ENCODE results near the gene SLC24A4. TPM values are rescaled to one million over a fixed set of nuclear protein-coding genes. Genes with fewer than 3 reads are reported as not detected.

The SLC24A4 gene
- total RNA-seq, 1 experiment from 2014 or later, result not detected

GRCh38 chr14:92464716-92465115, 141.8 kb downstream of the SLC24A4 start (continued):
- no peak for TF ChIP-seq TCF7L2 (IDR thresholded peaks at IDR 0.05; ENCODE audit: borderline replicate concordance, extremely low read depth, insufficient read depth, insufficient read length)
- TF ChIP-seq SRF (IDR thresholded peaks at IDR 0.05; ENCODE audit: low read depth), result no peak
- TF ChIP-seq, protein P1, sequence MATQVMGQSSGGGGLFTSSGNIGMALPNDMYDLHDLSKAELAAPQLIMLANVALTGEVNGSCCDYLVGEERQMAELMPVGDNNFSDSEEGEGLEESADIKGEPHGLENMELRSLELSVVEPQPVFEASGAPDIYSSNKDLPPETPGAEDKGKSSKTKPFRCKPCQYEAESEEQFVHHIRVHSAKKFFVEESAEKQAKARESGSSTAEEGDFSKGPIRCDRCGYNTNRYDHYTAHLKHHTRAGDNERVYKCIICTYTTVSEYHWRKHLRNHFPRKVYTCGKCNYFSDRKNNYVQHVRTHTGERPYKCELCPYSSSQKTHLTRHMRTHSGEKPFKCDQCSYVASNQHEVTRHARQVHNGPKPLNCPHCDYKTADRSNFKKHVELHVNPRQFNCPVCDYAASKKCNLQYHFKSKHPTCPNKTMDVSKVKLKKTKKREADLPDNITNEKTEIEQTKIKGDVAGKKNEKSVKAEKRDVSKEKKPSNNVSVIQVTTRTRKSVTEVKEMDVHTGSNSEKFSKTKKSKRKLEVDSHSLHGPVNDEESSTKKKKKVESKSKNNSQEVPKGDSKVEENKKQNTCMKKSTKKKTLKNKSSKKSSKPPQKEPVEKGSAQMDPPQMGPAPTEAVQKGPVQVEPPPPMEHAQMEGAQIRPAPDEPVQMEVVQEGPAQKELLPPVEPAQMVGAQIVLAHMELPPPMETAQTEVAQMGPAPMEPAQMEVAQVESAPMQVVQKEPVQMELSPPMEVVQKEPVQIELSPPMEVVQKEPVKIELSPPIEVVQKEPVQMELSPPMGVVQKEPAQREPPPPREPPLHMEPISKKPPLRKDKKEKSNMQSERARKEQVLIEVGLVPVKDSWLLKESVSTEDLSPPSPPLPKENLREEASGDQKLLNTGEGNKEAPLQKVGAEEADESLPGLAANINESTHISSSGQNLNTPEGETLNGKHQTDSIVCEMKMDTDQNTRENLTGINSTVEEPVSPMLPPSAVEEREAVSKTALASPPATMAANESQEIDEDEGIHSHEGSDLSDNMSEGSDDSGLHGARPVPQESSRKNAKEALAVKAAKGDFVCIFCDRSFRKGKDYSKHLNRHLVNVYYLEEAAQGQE (IDR thresholded peaks at IDR 0.05; ENCODE audit: low read depth), result no peak
- no peak for TF ChIP-seq EZH2phosphoT487 (IDR thresholded peaks at IDR 0.05; ENCODE audit: borderline replicate concordance)

DNA sequence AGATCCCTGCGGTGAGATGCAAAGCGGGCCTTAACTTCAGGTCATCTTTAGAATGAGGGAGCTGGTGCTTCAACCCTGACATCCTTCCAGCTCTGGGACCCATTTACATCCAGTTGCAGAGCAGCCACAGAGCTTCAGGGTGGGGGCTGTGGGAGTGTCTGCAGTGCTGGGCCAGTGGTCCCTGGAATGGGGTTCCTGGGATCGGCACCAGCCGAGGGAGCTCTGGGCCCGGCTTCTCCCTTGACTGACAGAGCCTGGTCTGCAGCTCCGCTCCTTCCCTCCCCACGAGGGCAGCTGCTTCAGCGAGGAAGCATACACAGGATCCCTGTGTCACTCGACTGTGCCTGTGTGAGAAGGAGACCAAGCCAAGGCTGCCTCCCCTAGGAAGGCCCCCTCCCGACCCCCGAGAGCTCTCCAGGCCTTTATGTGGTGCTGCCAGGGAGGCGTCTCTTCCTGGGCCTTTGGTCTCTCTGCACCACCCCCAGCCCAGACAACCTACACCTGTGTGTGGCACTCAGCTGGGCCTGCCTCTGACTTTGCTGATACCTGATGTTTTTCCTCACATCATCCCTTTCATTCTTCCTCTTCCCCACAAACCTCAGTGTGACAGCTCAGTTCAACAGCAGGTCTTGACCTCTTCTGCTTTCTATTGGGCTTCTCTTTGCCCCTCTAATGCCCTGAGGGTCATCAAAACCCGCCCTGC, 142.5 kb downstream of the SLC24A4 start:
- H3K79me2 ChIP-seq (ENCODE audit: insufficient read depth, low read length), result no peaks in the 10 kb centered on the region
- no TSS peak for BruUV-seq (replicated peaks)
- DNase-seq (ENCODE audit: low read depth, low spot score) (no peak), ATAC-seq (no peak)
- peaks cover 4 to 7% of the 10 kb centered on the region in 2 experiments; a peak in 2 of 4 replicates for H3K9me3 ChIP-seq (ENCODE audit: control insufficient read depth in 1 of 2, insufficient read depth in 1 of 2, low read depth in 1 of 2, low read length in 2 of 2)
- ChIA-PET RAD21 (ENCODE audit: low non-redundant PET in 1 of 2, low total read pairs in 2 of 2, uncharacterized antibody in 2 of 2, unreplicated experiment in 2 of 2) (no interaction called here), POLR2A (no interaction called here), CTCF (no interaction called here)
- H3K27ac ChIP-seq (ENCODE audit: low read depth, low read length), result no peak overlapping the region
- H3K27me3 ChIP-seq (ENCODE audit: insufficient read depth, low read length), result no peaks in the 10 kb centered on the region
- no peak overlapping the region for H3K9ac ChIP-seq (ENCODE audit: low read length)
- no peaks in the 10 kb centered on the region for H3K36me3 ChIP-seq (ENCODE audit: control insufficient read depth in 1 of 2, insufficient read depth in 2 of 2, low read length in 2 of 2)
- H3K9me2 ChIP-seq (ENCODE audit: insufficient read depth), result no peaks in the 10 kb centered on the region
- H3K4me2 ChIP-seq (ENCODE audit: low read length), result no peak overlapping the region
- no peak overlapping the region for H2AFZ ChIP-seq (ENCODE audit: low read depth, low read length, poor library complexity, severe bottlenecking)
- no peaks in the 10 kb centered on the region for H4K20me1 ChIP-seq (ENCODE audit: insufficient read depth)
- no peak overlapping the region for H3K4me3 ChIP-seq (replicated peaks in 1 of 2; ENCODE audit: low read depth in 1 of 2, low read length in 2 of 2)
- peaks cover 5 to 10% of the 10 kb centered on the region in 2 experiments; a peak in 2 of 4 replicates for H3K4me1 ChIP-seq (ENCODE audit: control insufficient read depth in 1 of 2, insufficient read depth in 2 of 2, low read length in 2 of 2)
- intact Hi-C loops (cut with micrococcal nuclease), result no loop called here
- TF ChIP-seq SIN3A (IDR thresholded peaks at IDR 0.05; ENCODE audit: low read depth), result no peak
- no peak for TF ChIP-seq EZH2 (IDR thresholded peaks at IDR 0.05)
- TF ChIP-seq TCF7L2 (IDR thresholded peaks at IDR 0.05; ENCODE audit: borderline replicate concordance, extremely low read depth, insufficient read depth, insufficient read length), result no peak
- TF ChIP-seq, protein P1 (IDR thresholded peaks at IDR 0.05; ENCODE audit: low read depth), result no peak
- no peak for TF ChIP-seq CBX3 (IDR thresholded peaks at IDR 0.05; ENCODE audit: low read depth)
- TF ChIP-seq ELF1 (IDR thresholded peaks at IDR 0.05; ENCODE audit: borderline replicate concordance, low read depth), result no peak
- TF ChIP-seq FOSL1 (IDR thresholded peaks at IDR 0.05; ENCODE audit: low read depth), result no peak
- TF ChIP-seq SP1 (IDR thresholded peaks at IDR 0.05; ENCODE audit: low read depth), result no peak
- TF ChIP-seq JUND (IDR thresholded peaks at IDR 0.05), result no peak
- no peak for TF ChIP-seq SRF (IDR thresholded peaks at IDR 0.05; ENCODE audit: low read depth)
- no peak for TF ChIP-seq POLR2AphosphoS5 (IDR thresholded peaks at IDR 0.05; ENCODE audit: low read depth, low read length)
- TF ChIP-seq, protein P2, sequence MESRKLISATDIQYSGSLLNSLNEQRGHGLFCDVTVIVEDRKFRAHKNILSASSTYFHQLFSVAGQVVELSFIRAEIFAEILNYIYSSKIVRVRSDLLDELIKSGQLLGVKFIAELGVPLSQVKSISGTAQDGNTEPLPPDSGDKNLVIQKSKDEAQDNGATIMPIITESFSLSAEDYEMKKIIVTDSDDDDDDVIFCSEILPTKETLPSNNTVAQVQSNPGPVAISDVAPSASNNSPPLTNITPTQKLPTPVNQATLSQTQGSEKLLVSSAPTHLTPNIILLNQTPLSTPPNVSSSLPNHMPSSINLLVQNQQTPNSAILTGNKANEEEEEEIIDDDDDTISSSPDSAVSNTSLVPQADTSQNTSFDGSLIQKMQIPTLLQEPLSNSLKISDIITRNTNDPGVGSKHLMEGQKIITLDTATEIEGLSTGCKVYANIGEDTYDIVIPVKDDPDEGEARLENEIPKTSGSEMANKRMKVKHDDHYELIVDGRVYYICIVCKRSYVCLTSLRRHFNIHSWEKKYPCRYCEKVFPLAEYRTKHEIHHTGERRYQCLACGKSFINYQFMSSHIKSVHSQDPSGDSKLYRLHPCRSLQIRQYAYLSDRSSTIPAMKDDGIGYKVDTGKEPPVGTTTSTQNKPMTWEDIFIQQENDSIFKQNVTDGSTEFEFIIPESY (IDR thresholded peaks at IDR 0.05; ENCODE audit: extremely low read depth, insufficient replicate concordance, low read length), result no peak
- TF ChIP-seq, protein P3, sequence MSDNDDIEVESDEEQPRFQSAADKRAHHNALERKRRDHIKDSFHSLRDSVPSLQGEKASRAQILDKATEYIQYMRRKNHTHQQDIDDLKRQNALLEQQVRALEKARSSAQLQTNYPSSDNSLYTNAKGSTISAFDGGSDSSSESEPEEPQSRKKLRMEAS (IDR thresholded peaks at IDR 0.05), result no peak
- no peak for TF ChIP-seq RAD21 (IDR thresholded peaks at IDR 0.05; ENCODE audit: low read depth)
- no peak for TF ChIP-seq EZH2phosphoT487 (IDR thresholded peaks at IDR 0.05; ENCODE audit: borderline replicate concordance)
